ENCODE data around the gene LY6G6F.

- TF ChIP-seq, protein P1, sequence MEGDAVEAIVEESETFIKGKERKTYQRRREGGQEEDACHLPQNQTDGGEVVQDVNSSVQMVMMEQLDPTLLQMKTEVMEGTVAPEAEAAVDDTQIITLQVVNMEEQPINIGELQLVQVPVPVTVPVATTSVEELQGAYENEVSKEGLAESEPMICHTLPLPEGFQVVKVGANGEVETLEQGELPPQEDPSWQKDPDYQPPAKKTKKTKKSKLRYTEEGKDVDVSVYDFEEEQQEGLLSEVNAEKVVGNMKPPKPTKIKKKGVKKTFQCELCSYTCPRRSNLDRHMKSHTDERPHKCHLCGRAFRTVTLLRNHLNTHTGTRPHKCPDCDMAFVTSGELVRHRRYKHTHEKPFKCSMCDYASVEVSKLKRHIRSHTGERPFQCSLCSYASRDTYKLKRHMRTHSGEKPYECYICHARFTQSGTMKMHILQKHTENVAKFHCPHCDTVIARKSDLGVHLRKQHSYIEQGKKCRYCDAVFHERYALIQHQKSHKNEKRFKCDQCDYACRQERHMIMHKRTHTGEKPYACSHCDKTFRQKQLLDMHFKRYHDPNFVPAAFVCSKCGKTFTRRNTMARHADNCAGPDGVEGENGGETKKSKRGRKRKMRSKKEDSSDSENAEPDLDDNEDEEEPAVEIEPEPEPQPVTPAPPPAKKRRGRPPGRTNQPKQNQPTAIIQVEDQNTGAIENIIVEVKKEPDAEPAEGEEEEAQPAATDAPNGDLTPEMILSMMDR (conservative IDR thresholded peaks at IDR 0.05; ENCODE audit: low read depth, low read length): no peak
- no peak for TF ChIP-seq EZH2 (IDR thresholded peaks at IDR 0.05; ENCODE audit: borderline replicate concordance, low read depth, low read length, poor library complexity, severe bottlenecking)
These were observed 4.8 kb upstream of the LY6G6F start for GRCh38 chr6:31701666-31702404.

All from A673 (cell line).